Stimulated activated CD4-positive, alpha-beta T cell treated with anti-CD3 and anti-CD28 coated beads, Interleukin-2, amount 100 ng/mL, for 24 hours (primary cell): ENCODE data around the gene LIMD2.
A peak's percentile ranks its signal among the peaks of the same experiment; 100 is the strongest.
"Not testable (repeated sequence)": the region's sequence is repeated elsewhere in the genome, so short reads cannot be mapped to it uniquely, and the experiment has no call there.

ENCODE experiments used
- DNase-seq, 2 donors: peaks; one replicate each; pipeline ENCODE4 v3.0.0-alpha.2; 2020

LIMD2 gene

GRCh38 chr17:63699638-63700527, at the start of gene LIMD2:
Gene LIMD2 (minus strand): TSS chr17:63700125. CDS start chr17:63699298, 827 bp downstream.
- DNase-seq: peak; percentile 81 to 84

- peak; percentile 99 for DNase-seq
Measured at GRCh38 chr17:63741408-63742173, 41.7 kb upstream of the LIMD2 start, which contains the start of gene STRADA. Gene STRADA (minus strand): TSS chr17:63741799. CDS start chr17:63728369, 13,430 bp downstream.

- DNase-seq: no peak
Measured at GRCh38 chr17:63741143-63741407, 41.1 kb upstream of the LIMD2 start.

- DNase-seq: no peak
Measured at GRCh38 chr17:63740464-63741142, 40.7 kb upstream of the LIMD2 start.

- no peak for DNase-seq
Measured at GRCh38 chr17:63735691-63736090, 35.8 kb upstream of the LIMD2 start.

GRCh38 chr17:63722403-63722802, 22.5 kb upstream of the LIMD2 start:
- DNase-seq: no peak

- DNase-seq: not testable (repeated sequence)
Measured at GRCh38 chr17:63720194-63720593, 20.3 kb upstream of the LIMD2 start.

GRCh38 chr17:63718988-63719387, 19.1 kb upstream of the LIMD2 start:
- DNase-seq: no peak

GRCh38 chr17:63716426-63716825, 16.5 kb upstream of the LIMD2 start:
- DNase-seq: no peak

GRCh38 chr17:63714550-63715277, 14.8 kb upstream of the LIMD2 start:
- no peak for DNase-seq

- DNase-seq: no peak
Measured at GRCh38 chr17:63709110-63709509, 9.2 kb upstream of the LIMD2 start.

- DNase-seq: no peak
Measured at GRCh38 chr17:63707151-63707550, 7.2 kb upstream of the LIMD2 start.

GRCh38 chr17:63706336-63707082, 6.6 kb upstream of the LIMD2 start:
- DNase-seq: no peak

- no peak for DNase-seq
Measured at GRCh38 chr17:63705657-63706056, 5.7 kb upstream of the LIMD2 start.

GRCh38 chr17:63704836-63705235, 4.9 kb upstream of the LIMD2 start:
- DNase-seq: no peak

GRCh38 chr17:63704259-63704576, 4.3 kb upstream of the LIMD2 start:
- no peak for DNase-seq

- no peak for DNase-seq
Measured at GRCh38 chr17:63703556-63704258, 3.8 kb upstream of the LIMD2 start.

- DNase-seq: no peak
Measured at GRCh38 chr17:63703029-63703428, 3.1 kb upstream of the LIMD2 start.

GRCh38 chr17:63702721-63703015, 2.7 kb upstream of the LIMD2 start:
- DNase-seq: no peak

GRCh38 chr17:63701868-63702720, 2.2 kb upstream of the LIMD2 start:
- DNase-seq: peak; percentile 69 to 75

GRCh38 chr17:63701456-63701820, 1.5 kb upstream of the LIMD2 start:
- DNase-seq: peak in 1 of 2 donors; percentile 32
